ENCODE data around the gene SFXN4.

- no peak for TF ChIP-seq POLR2A (IDR thresholded peaks at IDR 0.05)
- TF ChIP-seq, protein P1, sequence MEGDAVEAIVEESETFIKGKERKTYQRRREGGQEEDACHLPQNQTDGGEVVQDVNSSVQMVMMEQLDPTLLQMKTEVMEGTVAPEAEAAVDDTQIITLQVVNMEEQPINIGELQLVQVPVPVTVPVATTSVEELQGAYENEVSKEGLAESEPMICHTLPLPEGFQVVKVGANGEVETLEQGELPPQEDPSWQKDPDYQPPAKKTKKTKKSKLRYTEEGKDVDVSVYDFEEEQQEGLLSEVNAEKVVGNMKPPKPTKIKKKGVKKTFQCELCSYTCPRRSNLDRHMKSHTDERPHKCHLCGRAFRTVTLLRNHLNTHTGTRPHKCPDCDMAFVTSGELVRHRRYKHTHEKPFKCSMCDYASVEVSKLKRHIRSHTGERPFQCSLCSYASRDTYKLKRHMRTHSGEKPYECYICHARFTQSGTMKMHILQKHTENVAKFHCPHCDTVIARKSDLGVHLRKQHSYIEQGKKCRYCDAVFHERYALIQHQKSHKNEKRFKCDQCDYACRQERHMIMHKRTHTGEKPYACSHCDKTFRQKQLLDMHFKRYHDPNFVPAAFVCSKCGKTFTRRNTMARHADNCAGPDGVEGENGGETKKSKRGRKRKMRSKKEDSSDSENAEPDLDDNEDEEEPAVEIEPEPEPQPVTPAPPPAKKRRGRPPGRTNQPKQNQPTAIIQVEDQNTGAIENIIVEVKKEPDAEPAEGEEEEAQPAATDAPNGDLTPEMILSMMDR (IDR thresholded peaks at IDR 0.05): no peak
Measured at GRCh38 chr10:119207713-119208552, 42.4 kb upstream of the SFXN4 start.

Measured in right lobe of liver (tissue), 4 donors.